ENCODE results near the gene PDCD5. TPM values are rescaled to one million over a fixed set of nuclear protein-coding genes. Genes with fewer than 3 reads are reported as not detected.

Gene PDCD5
- total RNA-seq (100 to 1,000 TPM in 2 of 5 donors, 10 to 100 TPM in 2, 1 to 10 TPM in 1; 4.6 to 162 (median 47.0) TPM), polyA plus RNA-seq (100 to 1,000 TPM in 2 of 3 donors, 10 to 100 TPM in 1; 79.1 to 182 (median 123) TPM)
- long read RNA-seq, donor 1, transcript PDCD5-207 (6 exons, 699 nt): major isoform, 15 of 20 reads
- long read RNA-seq, donor 1, partial matches to known transcripts: 0 of 20 reads
- long read RNA-seq, donor 1, other reads (novel, unspliced or antisense): 0 of 20 reads
- long read RNA-seq, donor 2, transcript PDCD5-207 (6 exons, 699 nt): major isoform, 25 of 31 reads
- long read RNA-seq, donor 2, partial matches to known transcripts: 0 of 31 reads
- long read RNA-seq, donor 2, other reads (novel, unspliced or antisense): 0 of 31 reads
- long read RNA-seq, donor 3, transcript PDCD5-204 (6 exons, 601 nt): minor isoform, 7 of 54 reads
- long read RNA-seq, donor 3, transcript PDCD5-207 (6 exons, 699 nt): major isoform, 35 of 54 reads
- long read RNA-seq, donor 3, partial matches to known transcripts: 5 of 54 reads
- long read RNA-seq, donor 3, other reads (novel, unspliced or antisense): 0 of 54 reads
- long read RNA-seq, donor 4, transcript PDCD5-207 (6 exons, 699 nt): major isoform, 8 of 10 reads
- long read RNA-seq, donor 4, partial matches to known transcripts: 0 of 10 reads
- long read RNA-seq, donor 4, other reads (novel, unspliced or antisense): 0 of 10 reads
- long read RNA-seq, donor 5, transcript PDCD5-207 (6 exons, 699 nt): major isoform, 39 of 45 reads
- long read RNA-seq, donor 5, partial matches to known transcripts: 0 of 45 reads
- long read RNA-seq, donor 5, other reads (novel, unspliced or antisense): 0 of 45 reads
- long read RNA-seq, donor 6, transcript PDCD5-204 (6 exons, 601 nt): minor isoform, 12 of 122 reads
- long read RNA-seq, donor 6, transcript PDCD5-207 (6 exons, 699 nt): major isoform, 80 of 122 reads
- long read RNA-seq, donor 6, partial matches to known transcripts: 28 of 122 reads
- long read RNA-seq, donor 6, other reads (novel, unspliced or antisense): 0 of 122 reads
- long read RNA-seq, donor 7, transcript PDCD5-207 (6 exons, 699 nt): major isoform, 46 of 68 reads
- long read RNA-seq, donor 7, partial matches to known transcripts: 13 of 68 reads
- long read RNA-seq, donor 7, other reads (novel, unspliced or antisense): 0 of 68 reads
- long read RNA-seq, donor 8, transcript PDCD5-207 (6 exons, 699 nt): major isoform, 38 of 62 reads
- long read RNA-seq, donor 8, transcript PDCD5-204 (6 exons, 601 nt): minor isoform, 8 of 62 reads
- long read RNA-seq, donor 8, partial matches to known transcripts: 11 of 62 reads
- long read RNA-seq, donor 8, other reads (novel, unspliced or antisense): 0 of 62 reads
- long read RNA-seq, donor 9, transcript PDCD5-205 (4 exons, 480 nt): minor isoform, 6 of 92 reads
- long read RNA-seq, donor 9, transcript PDCD5-206 (2 exons, 458 nt): minor isoform, 8 of 92 reads
- long read RNA-seq, donor 9, transcript PDCD5-207 (6 exons, 699 nt): major isoform, 50 of 92 reads
- long read RNA-seq, donor 9, partial matches to known transcripts: 23 of 92 reads
- long read RNA-seq, donor 9, other reads (novel, unspliced or antisense): 0 of 92 reads
- long read RNA-seq, donor 10, transcript PDCD5-207 (6 exons, 699 nt): major isoform, 18 of 22 reads
- long read RNA-seq, donor 10, partial matches to known transcripts: 0 of 22 reads
- long read RNA-seq, donor 10, other reads (novel, unspliced or antisense): 0 of 22 reads

- no peaks in the 10 kb centered on the region for H3K9me3 ChIP-seq
- peak within 1 kb of the TSS; percentile 74 to 95 (median 90) for H3K4me3 ChIP-seq
- WGBS, 5 donors: 0 to 1% (median 0%) methylated on average over 23 to 81 of the region's 81 CpGs
- DNase-seq: peak; percentile 97 to 99
- intact Hi-C loops (cut with DNase I; ENCODE audit: low total_unique reads): no loop called here
- TF ChIP-seq EP300 (IDR thresholded peaks at IDR 0.05) (no peak), POLR2A (IDR thresholded peaks at IDR 0.05) (peak in 1 of 4 donors; percentile 33), POLR2AphosphoS5 (IDR thresholded peaks at IDR 0.05) (peak; percentile 70 to 88 (median 85))
- peaks cover 11 to 27% (median 20%) of the 10 kb centered on the region in 4 donors for H3K4me1 ChIP-seq
- peaks cover 2 to 22% (median 20%) of the 10 kb centered on the region in 4 donors for H3K36me3 ChIP-seq
- H3K27ac ChIP-seq: peak within 1 kb of the TSS; percentile 80 to 94 (median 92)
- no peaks in the 10 kb centered on the region for H3K27me3 ChIP-seq
These were observed at the start of gene PDCD5 for GRCh38 chr19:32580901-32581704. Gene PDCD5 (plus strand): TSS chr19:32581190. CDS start chr19:32581262, 72 bp downstream.

- Histone ChIP-seq H3K27ac (no peak overlapping the region), H3K4me1 (no peaks in the 10 kb centered on the region), H3K4me3 (no peak overlapping the region), H3K9me3 (peaks cover 6 to 28% (median 24%) of the 10 kb centered on the region in 4 donors), H3K36me3 (no peaks in the 10 kb centered on the region), H3K27me3 (peaks cover 0 to under 1% (median 0%) of the 10 kb centered on the region in 3 donors)
- 79 to 98% (median 88%) methylated on average over 3 of the region's 3 CpGs for WGBS, 5 donors
- no peak for DNase-seq
- intact Hi-C loops (cut with DNase I; ENCODE audit: low total_unique reads): no loop called here
- TF ChIP-seq EP300 (IDR thresholded peaks at IDR 0.05): no peak
- TF ChIP-seq POLR2AphosphoS5 (IDR thresholded peaks at IDR 0.05): no peak
- no peak for TF ChIP-seq CTCF (IDR thresholded peaks at IDR 0.05)
- no peak for TF ChIP-seq POLR2A (IDR thresholded peaks at IDR 0.05)
These were observed 48.8 kb upstream of the PDCD5 start for GRCh38 chr19:32532233-32532632.

- no peak for DNase-seq
- Histone ChIP-seq H3K27ac (no peak overlapping the region), H3K9me3 (peaks cover 0 to 9% (median 8%) of the 10 kb centered on the region in 4 donors), H3K4me3 (no peak overlapping the region), H3K27me3 (peaks cover 0 to 8% (median 0%) of the 10 kb centered on the region in 3 donors), H3K36me3 (no peaks in the 10 kb centered on the region), H3K4me1 (no peaks in the 10 kb centered on the region)
- no peak for TF ChIP-seq POLR2A (IDR thresholded peaks at IDR 0.05)
- no peak for TF ChIP-seq POLR2AphosphoS5 (IDR thresholded peaks at IDR 0.05)
- TF ChIP-seq CTCF (IDR thresholded peaks at IDR 0.05): no peak
- no peak for TF ChIP-seq EP300 (IDR thresholded peaks at IDR 0.05)
- WGBS, 5 donors: 66 to 79% (median 69%) methylated on average over 5 of the region's 5 CpGs
- intact Hi-C loops (cut with DNase I; ENCODE audit: low total_unique reads): no loop called here
These were observed 43.4 kb upstream of the PDCD5 start for GRCh38 chr19:32537580-32537979.
